HG03025 (cell line): Measurements from ENCODE around the gene CHTOP.
"Not testable (repeated sequence)": the region's sequence is repeated elsewhere in the genome, so short reads cannot be mapped to it uniquely, and the experiment has no call there.

Source experiments
- ATAC-seq: cut with Tn5 transposase; IDR thresholded peaks from one replicate; pipeline ENCODE4 v1.9.1; 2021; ENCODE audit warnings: mild to moderate bottlenecking, moderate library complexity; ENCODE audit not compliant: unreplicated experiment, low FRiP score

The CHTOP gene

GRCh38 chr1:153658400-153659174, 24.7 kb downstream of the CHTOP start, which contains the start of gene SNAPIN:
Gene SNAPIN, plus strand, starts transcription at chr1:153658703. Its CDS starts 41 bp downstream, at chr1:153658744.
- ATAC-seq: peak; percentile 93

GRCh38 chr1:153659175-153659534, 25.3 kb downstream of the CHTOP start:
- no peak for ATAC-seq

- ATAC-seq: no peak
Observed at GRCh38 chr1:153659656-153660055, 25.8 kb downstream of the CHTOP start.

- ATAC-seq: no peak
Observed at GRCh38 chr1:153661111-153661708, 27.3 kb downstream of the CHTOP start.

GRCh38 chr1:153662269-153662668, 28.4 kb downstream of the CHTOP start:
- ATAC-seq: no peak

GRCh38 chr1:153663211-153663610, 29.3 kb downstream of the CHTOP start:
- ATAC-seq: no peak

GRCh38 chr1:153667439-153667838, 33.6 kb downstream of the CHTOP start:
- no peak for ATAC-seq

GRCh38 chr1:153668672-153669071, 34.8 kb downstream of the CHTOP start:
- not testable (repeated sequence) for ATAC-seq

GRCh38 chr1:153669606-153670005, 35.7 kb downstream of the CHTOP start:
- ATAC-seq: no peak

- peak; percentile 7 for ATAC-seq
Observed at GRCh38 chr1:153670257-153670858, 36.5 kb downstream of the CHTOP start.

- peak; percentile 90 for ATAC-seq
Observed at GRCh38 chr1:153670859-153671627, 37.2 kb downstream of the CHTOP start, which contains the start of gene ILF2. Gene ILF2, minus strand, starts transcription at chr1:153670993. Its CDS starts 71 bp downstream, at chr1:153670922.

GRCh38 chr1:153671628-153672353, 37.9 kb downstream of the CHTOP start:
- not testable (repeated sequence) for ATAC-seq

GRCh38 chr1:153673511-153673910, 39.6 kb downstream of the CHTOP start:
- no peak for ATAC-seq

- no peak for ATAC-seq
Observed at GRCh38 chr1:153677718-153678518, 44.1 kb downstream of the CHTOP start.

- ATAC-seq: no peak
Observed at GRCh38 chr1:153678519-153679336, 44.9 kb downstream of the CHTOP start, which contains the start of gene NPR1. Gene NPR1, plus strand, starts transcription at chr1:153678688. Its CDS starts 421 bp downstream, at chr1:153679109.

GRCh38 chr1:153679337-153680119, 45.7 kb downstream of the CHTOP start:
- no peak for ATAC-seq

- no peak for ATAC-seq
Observed at GRCh38 chr1:153680120-153680403, 46.2 kb downstream of the CHTOP start.

GRCh38 chr1:153682730-153683129, 48.9 kb downstream of the CHTOP start:
- no peak for ATAC-seq
